Activated CD8-positive, alpha-beta T cell treated with anti-CD3 and anti-CD28 coated beads for 36 hours (primary cell): ENCODE data around the gene TEKT3. TPM values are rescaled to one million over a fixed set of nuclear protein-coding genes. Genes with fewer than 3 reads are reported as not detected.

Experiments used
- ATAC-seq: fragments of 200-7000 bp; cut with Tn5 transposase; one replicate; pipeline ENCODE4 v1.10.0; 2021; ENCODE audit warnings: mild to moderate bottlenecking, moderate library complexity
- CTCF ChIA-PET: fragments of 350-600 bp; sonication (Branson Sonifier 250); formaldehyde crosslinking; loops from one replicate; lab custom pipeline; 2021; ENCODE audit warnings: antibody characterized with exemption; lab: Charles Lee
- POLR2A ChIA-PET: fragments of 350-600 bp; sonication (Branson Sonifier 250); formaldehyde crosslinking; loops from one replicate; lab custom pipeline; 2021; ENCODE audit warnings: antibody characterized with exemption; lab: Charles Lee
- DNase-seq: peaks from one replicate; pipeline ENCODE4 v3.0.0-alpha.2; 2020
- H3K27ac Mint-ChIP-seq: one replicate; pipeline ENCODE4 v1.8.0; 2021; ENCODE audit warnings: mild to moderate bottlenecking, mixed read lengths
- H3K27me3 Mint-ChIP-seq: one replicate; pipeline ENCODE4 v1.8.0; 2021; ENCODE audit warnings: mixed read lengths
- H3K36me3 Mint-ChIP-seq: one replicate; pipeline ENCODE4 v1.8.0; 2021; ENCODE audit warnings: low read depth, mixed read lengths
- H3K4me1 Mint-ChIP-seq: one replicate; pipeline ENCODE4 v1.8.0; 2021; ENCODE audit warnings: low read depth, mixed read lengths
- H3K4me3 Mint-ChIP-seq: one replicate; pipeline ENCODE4 v1.8.0; 2021; ENCODE audit warnings: mild to moderate bottlenecking, moderate library complexity, mixed read lengths
- H3K9me3 Mint-ChIP-seq: one replicate; pipeline ENCODE4 v1.8.0; 2021; ENCODE audit warnings: mixed read lengths
- intact Hi-C: fragments of 100-400 bp; cut with micrococcal nuclease; formaldehyde crosslinking; loops from one replicate; pipeline ENCODE4 v1.10.0; 2022
- total RNA-seq, 2 experiments: library from RNA; stranded (reverse); gene quantifications; one replicate each; pipeline ENCODE4 v1.2.3, GENCODE V29; 2021
- TF ChIP-seq, protein P1 (sequence below): fragments of 200-600 bp; IDR thresholded peaks from one replicate; pipeline ENCODE4 v1.8.0; 2022; ENCODE audit warnings: antibody characterized with exemption, mild to moderate bottlenecking

Gene TEKT3
- total RNA-seq, 2 experiments from 2014 or later = not detected

- Mint-ChIP-seq H3K4me3 (no peak overlapping the region), H3K27ac (no peak overlapping the region), H3K9me3 (no peaks in the 10 kb centered on the region), H3K27me3 (no peaks in the 10 kb centered on the region), H3K36me3 (no peaks in the 10 kb centered on the region), H3K4me1 (no peaks in the 10 kb centered on the region)
- ChIA-PET CTCF (no interaction called here), POLR2A (no interaction called here)
- ATAC-seq (no peak), DNase-seq (no peak)
- TF ChIP-seq, protein P1, sequence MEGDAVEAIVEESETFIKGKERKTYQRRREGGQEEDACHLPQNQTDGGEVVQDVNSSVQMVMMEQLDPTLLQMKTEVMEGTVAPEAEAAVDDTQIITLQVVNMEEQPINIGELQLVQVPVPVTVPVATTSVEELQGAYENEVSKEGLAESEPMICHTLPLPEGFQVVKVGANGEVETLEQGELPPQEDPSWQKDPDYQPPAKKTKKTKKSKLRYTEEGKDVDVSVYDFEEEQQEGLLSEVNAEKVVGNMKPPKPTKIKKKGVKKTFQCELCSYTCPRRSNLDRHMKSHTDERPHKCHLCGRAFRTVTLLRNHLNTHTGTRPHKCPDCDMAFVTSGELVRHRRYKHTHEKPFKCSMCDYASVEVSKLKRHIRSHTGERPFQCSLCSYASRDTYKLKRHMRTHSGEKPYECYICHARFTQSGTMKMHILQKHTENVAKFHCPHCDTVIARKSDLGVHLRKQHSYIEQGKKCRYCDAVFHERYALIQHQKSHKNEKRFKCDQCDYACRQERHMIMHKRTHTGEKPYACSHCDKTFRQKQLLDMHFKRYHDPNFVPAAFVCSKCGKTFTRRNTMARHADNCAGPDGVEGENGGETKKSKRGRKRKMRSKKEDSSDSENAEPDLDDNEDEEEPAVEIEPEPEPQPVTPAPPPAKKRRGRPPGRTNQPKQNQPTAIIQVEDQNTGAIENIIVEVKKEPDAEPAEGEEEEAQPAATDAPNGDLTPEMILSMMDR = no peak
- intact Hi-C loops = no loop called here
Measured at GRCh38 chr17:15307710-15308111, 33.7 kb downstream of the TEKT3 start.

DNA sequence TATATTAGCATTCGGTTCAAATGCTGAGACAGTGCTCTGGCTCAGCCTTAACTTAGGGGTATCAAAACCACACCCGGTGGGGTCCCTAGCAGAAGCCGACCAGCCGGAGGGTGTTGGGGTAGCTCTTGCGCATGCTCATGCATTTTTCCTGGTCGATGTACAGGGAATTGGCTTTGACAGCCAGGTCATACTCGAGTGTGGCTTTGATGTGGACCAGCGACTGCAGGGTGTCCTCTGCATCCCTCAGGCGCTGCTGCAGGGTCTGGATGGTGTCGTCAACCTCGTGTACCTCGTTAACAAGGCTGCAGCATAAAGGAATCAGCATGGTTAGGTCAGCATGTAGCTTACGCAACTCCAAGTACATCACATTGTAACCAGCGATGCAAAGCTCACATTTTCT, 37.5 kb downstream of the TEKT3 start:
- ChIA-PET POLR2A (no interaction called here), CTCF (no interaction called here)
- Mint-ChIP-seq H3K4me3 (no peak overlapping the region), H3K27me3 (peaks cover 2% of the 10 kb centered on the region), H3K36me3 (no peaks in the 10 kb centered on the region), H3K27ac (no peak overlapping the region), H3K4me1 (no peaks in the 10 kb centered on the region), H3K9me3 (no peaks in the 10 kb centered on the region)
- TF ChIP-seq, protein P1 = no peak
- DNase-seq = no peak
- intact Hi-C loops = no loop called here
- ATAC-seq = no peak

GRCh38 chr17:15303268-15303667, 38.1 kb downstream of the TEKT3 start:
- no peaks in the 10 kb centered on the region for H3K4me1 Mint-ChIP-seq
- no peak for DNase-seq
- H3K27me3 Mint-ChIP-seq = peaks cover 2% of the 10 kb centered on the region
- TF ChIP-seq, protein P1 = no peak
- ChIA-PET POLR2A (no interaction called here), CTCF (no interaction called here)
- ATAC-seq = no peak
- no peak overlapping the region for H3K27ac Mint-ChIP-seq
- H3K36me3 Mint-ChIP-seq = no peaks in the 10 kb centered on the region
- intact Hi-C loops = no loop called here
- H3K4me3 Mint-ChIP-seq = no peak overlapping the region
- H3K9me3 Mint-ChIP-seq = no peaks in the 10 kb centered on the region

DNA sequence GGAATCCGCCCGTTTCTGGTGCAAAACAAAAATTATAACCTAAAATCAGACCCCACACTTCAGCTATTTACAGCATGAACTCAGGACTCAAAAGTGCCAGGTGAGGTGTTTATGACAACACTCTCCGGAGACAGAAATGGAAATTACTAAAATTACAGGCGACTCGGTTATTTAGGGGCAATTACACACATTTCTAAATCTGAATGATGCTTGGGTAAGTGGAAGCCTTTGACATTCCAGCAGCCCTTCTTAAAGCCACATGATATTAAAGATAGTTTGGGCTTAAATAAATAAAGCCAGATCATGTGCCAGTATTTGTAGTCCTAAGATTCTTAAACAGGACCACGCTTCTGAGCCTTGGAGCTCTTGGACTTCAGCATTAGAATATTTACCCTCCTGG, 39.6 kb downstream of the TEKT3 start:
- no peaks in the 10 kb centered on the region for H3K9me3 Mint-ChIP-seq
- no peak overlapping the region for H3K27ac Mint-ChIP-seq
- ChIA-PET POLR2A (no interaction called here), CTCF (no interaction called here)
- peaks cover 2% of the 10 kb centered on the region for H3K27me3 Mint-ChIP-seq
- TF ChIP-seq, protein P1 = no peak
- H3K4me3 Mint-ChIP-seq = no peak overlapping the region
- no peaks in the 10 kb centered on the region for H3K36me3 Mint-ChIP-seq
- intact Hi-C loops = no loop called here
- no peaks in the 10 kb centered on the region for H3K4me1 Mint-ChIP-seq
- no peak for DNase-seq
- no peak for ATAC-seq

DNA sequence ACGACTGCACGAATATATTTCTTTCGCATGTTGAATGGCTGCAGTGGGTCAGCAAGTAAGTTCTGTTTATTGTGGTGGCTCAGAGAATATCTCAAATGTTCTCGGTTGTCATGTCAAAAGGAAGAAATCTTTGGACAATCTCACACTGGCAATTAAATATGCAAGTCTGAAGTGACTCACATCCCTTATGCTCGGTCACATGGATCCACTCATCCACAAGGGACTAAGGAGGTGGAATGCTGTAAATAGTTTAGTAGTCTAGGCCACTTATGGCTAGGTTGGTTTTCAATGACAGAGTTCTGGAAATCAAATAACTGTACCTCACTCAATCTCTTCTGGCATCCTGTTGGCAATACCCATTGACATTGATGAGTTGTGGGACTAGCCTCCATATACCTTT, 43.2 kb downstream of the TEKT3 start:
- Mint-ChIP-seq H3K36me3 (no peaks in the 10 kb centered on the region), H3K27ac (no peak overlapping the region), H3K4me3 (no peak overlapping the region), H3K9me3 (no peaks in the 10 kb centered on the region), H3K4me1 (no peaks in the 10 kb centered on the region), H3K27me3 (peaks cover 7% of the 10 kb centered on the region)
- DNase-seq (no peak), ATAC-seq (no peak)
- intact Hi-C loops = no loop called here
- CTCF ChIA-PET = no interaction called here
- POLR2A ChIA-PET = no interaction called here
- TF ChIP-seq, protein P1 = no peak
